DOHH2 (cell line): Measurements from ENCODE around the gene DYNLT5.

ENCODE experiments used
- CTCF ChIP-seq: fragments of 200-600 bp; sonication (generic); IDR thresholded peaks from one replicate; pipeline ENCODE4 v1.5.1; 2014; ENCODE audit warnings: antibody characterized with exemption, mild to moderate bottlenecking, low read depth, low read length; ENCODE audit not compliant: poor library complexity, severe bottlenecking
- EZH2phosphoT487 ChIP-seq: fragments of 200-600 bp; sonication (generic); IDR thresholded peaks from 2 replicates; pipeline ENCODE4 v1.6.1; 2017; ENCODE audit warnings: borderline replicate concordance, mild to moderate bottlenecking, antibody characterized with exemption, low read length, moderate library complexity, mixed read lengths

- TF ChIP-seq CTCF (no peak), EZH2phosphoT487 (no peak)
Observed at GRCh38 chr1:66728021-66728420, 24.2 kb upstream of the DYNLT5 start.
